Activated T-cell treated with anti-CD3 and anti-CD28 coated beads for 24 hours (primary cell): Measurements from ENCODE around the gene PRAMEF26.
"Not testable (repeated sequence)": the region's sequence is repeated elsewhere in the genome, so short reads cannot be mapped to it uniquely, and the experiment has no call there.

Experiments used
- DNase-seq: peaks from one replicate; pipeline ENCODE4 v3.0.0-alpha.2; 2020; ENCODE audit warnings: low read depth

The PRAMEF26 gene

DNA sequence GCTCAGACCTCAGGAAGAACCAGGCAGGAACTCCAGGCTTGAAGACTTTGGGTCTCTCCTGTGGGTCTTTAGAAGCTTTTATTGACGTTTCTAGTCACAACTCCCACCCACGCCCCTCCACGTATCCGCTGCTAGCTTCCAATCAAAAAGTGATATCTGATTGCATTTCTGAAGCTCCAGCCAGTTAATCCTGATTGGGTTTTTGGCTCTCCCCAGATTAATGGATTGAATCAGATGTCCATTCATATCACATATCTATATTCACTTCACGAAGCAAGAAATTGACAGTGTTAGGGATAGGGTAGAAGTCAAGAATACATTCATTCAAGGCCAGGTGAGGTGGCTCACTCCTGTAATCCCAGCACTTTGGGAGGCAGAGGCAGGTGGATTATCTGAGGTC, at the start of gene PRAMEF26:
PRAMEF26 (minus strand) TSS at position 101 of the 400 bp plus-strand sequence. CDS start 2,914 bp downstream, outside the sequence.
- DNase-seq, result not testable (repeated sequence)

DNA sequence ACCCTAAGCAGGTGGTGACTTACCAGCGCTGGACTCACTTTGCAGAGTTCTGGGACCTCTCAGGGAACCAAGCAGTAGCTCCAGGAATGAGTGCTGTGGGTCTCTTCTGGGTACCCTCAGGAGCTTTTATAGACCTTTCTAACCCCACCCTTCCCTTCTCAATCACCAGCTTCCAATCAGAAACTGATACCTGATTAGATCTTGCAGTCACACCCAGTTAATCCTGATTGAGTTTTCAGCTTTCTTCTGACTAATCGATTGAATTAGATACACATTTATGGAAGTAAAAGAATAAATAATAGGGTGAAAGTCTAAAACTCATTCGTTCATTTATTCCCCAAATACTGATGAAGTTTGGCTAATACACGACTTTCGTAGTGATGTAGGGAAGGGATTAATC, 45.5 kb upstream of the PRAMEF26 start, which contains the start of gene PRAMEF13:
PRAMEF13 (minus strand) TSS at position 101 of the 400 bp plus-strand sequence. CDS start 1,820 bp downstream, outside the sequence.
- DNase-seq, result not testable (repeated sequence)

DNA sequence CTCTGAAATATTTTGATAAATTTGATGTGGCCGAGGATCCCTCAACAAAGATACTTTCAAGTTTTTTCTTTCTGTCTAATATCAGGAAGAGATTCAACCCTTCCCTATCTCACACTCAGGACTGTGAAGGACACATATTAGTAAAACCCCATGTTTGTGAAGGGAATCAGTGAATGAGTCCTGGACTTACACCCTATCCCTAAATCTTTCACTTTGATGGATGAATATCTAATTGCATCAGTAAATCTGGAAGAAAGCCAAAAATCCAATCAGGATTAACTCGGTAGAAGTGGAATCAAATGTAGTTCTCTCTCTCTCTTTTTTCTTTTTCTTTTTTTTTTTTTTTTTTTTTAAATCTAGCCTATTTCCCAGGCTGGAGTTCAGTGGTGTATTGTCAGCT, 15.7 kb upstream of the PRAMEF26 start, which contains the start of gene PRAMEF9:
PRAMEF9 (plus strand) TSS at position 301 of the 400 bp plus-strand sequence. CDS start 3,433 bp downstream, outside the sequence.
- not testable (repeated sequence) for DNase-seq

DNA sequence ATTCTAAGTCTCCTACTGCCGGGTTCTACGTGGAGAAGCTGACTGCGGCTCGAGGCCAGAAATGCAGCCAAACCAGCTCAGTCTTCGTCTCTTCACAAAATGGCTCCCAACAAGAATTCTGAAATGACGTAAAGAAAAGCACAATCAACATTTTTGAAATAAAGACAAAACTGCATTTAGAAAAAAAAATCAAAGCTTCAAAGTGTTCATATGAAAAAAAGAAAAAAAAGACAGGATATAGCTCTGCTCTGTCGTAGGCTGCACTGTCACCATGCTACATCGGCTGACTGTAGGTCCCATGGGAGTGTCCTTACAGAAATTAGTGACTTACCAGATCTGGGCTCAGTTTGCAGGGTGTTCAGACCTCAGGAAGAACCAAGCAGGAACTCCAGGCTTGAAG, 9.7 kb upstream of the PRAMEF26 start, which contains the start of gene HNRNPCL4:
HNRNPCL4 (minus strand) TSS at position 101 of the 400 bp plus-strand sequence. CDS start 164 bp downstream, outside the sequence.
- not testable (repeated sequence) for DNase-seq

DNA sequence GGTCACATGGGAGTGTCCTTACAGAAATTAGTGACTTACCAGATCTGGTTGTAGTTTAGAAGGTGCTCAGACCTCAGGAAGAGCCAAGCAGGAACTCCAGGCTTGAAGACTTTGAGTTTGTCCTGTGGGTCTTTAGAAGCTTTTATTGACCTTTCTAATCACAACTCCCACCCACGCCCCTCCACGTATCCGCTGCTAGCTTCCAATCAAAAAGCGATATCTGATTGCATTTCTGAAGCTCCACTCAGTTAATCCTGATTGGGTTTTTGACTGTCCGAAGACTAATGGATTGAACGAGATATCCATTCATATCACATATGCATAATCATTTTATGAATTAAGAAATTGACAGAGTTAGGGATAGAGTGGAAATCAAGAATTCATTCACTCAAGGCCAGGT, 39.1 kb downstream of the PRAMEF26 start, which contains the start of gene HNRNPCL2:
HNRNPCL2 (minus strand) TSS at position 101 of the 400 bp plus-strand sequence. CDS start 454 bp downstream, outside the sequence.
- not testable (repeated sequence) for DNase-seq
